HepG2 (cell line): ENCODE data around the gene TIMM8B. TPM values are rescaled to one million over a fixed set of nuclear protein-coding genes. Genes with fewer than 3 reads are reported as not detected.
A peak's percentile ranks its signal among the peaks of the same experiment; 100 is the strongest.

ENCODE experiments used
- AGO2 ChIP-seq: fragments of 200-400 bp; formaldehyde crosslinking; optimal IDR thresholded peaks from 2 replicates; pipeline ENCODE3; 2017; ENCODE audit warnings: mild to moderate bottlenecking, low read depth, low read length, moderate library complexity
- AHR ChIP-seq: IDR thresholded peaks from 2 replicates; pipeline ENCODE4 v1.6.1; 2018; ENCODE audit warnings: missing genetic modification reagents, missing compliant biosample characterization
- ATF1 ChIP-seq: IDR thresholded peaks from 2 replicates; pipeline ENCODE4 v1.6.1; 2016; ENCODE audit warnings: mild to moderate bottlenecking, control low read depth
- ATF5 ChIP-seq: sonication (generic); formaldehyde crosslinking; IDR thresholded peaks from 2 replicates; pipeline ENCODE4 v1.4.0; 2020; ENCODE audit warnings: mild to moderate bottlenecking, low read depth, missing genetic modification reagents
- CERS6 ChIP-seq: sonication (generic); formaldehyde crosslinking; IDR thresholded peaks from 2 replicates; pipeline ENCODE4 v1.5.0; 2020; ENCODE audit warnings: missing genetic modification reagents
- GPN1 ChIP-seq: sonication (generic); formaldehyde crosslinking; IDR thresholded peaks from 2 replicates; pipeline ENCODE4 v1.5.1; 2020; ENCODE audit warnings: missing genetic modification reagents, borderline replicate concordance
- HDAC1 ChIP-seq: sonication (generic); formaldehyde crosslinking; IDR thresholded peaks from 2 replicates; pipeline ENCODE4 v1.5.1; 2020; ENCODE audit warnings: mild to moderate bottlenecking, missing genetic modification reagents
- HMGXB4 ChIP-seq, 2 experiments: sonication (generic) in 1 of 2; formaldehyde crosslinking in 1 of 2; IDR thresholded peaks; 2 replicates each; pipeline versions ENCODE4 v1.4.0 to v1.6.1; 2018 to 2020; ENCODE audit warnings: missing genetic modification reagents in 2 of 2, borderline replicate concordance in 1 of 2, low read depth in 1 of 2, mild to moderate bottlenecking in 1 of 2, missing biosample characterization in 1 of 2
- ISX ChIP-seq: sonication (generic); formaldehyde crosslinking; conservative IDR thresholded peaks from 2 replicates; pipeline ENCODE4 v1.5.0; 2020; ENCODE audit warnings: missing genetic modification reagents
- JDP2 ChIP-seq: sonication (generic); formaldehyde crosslinking; IDR thresholded peaks from 2 replicates; pipeline ENCODE4 v1.8.1; 2022; ENCODE audit warnings: missing genetic modification reagents, borderline replicate concordance
- KLF15 ChIP-seq: sonication (generic); formaldehyde crosslinking; IDR thresholded peaks from 2 replicates; pipeline ENCODE4 v1.8.1; 2023; ENCODE audit warnings: borderline replicate concordance, mild to moderate bottlenecking, inconsistent platforms, missing genetic modification reagents, mixed read lengths
- KMT2B ChIP-seq: IDR thresholded peaks from 2 replicates; pipeline ENCODE4 v1.6.1; 2016; ENCODE audit warnings: missing genetic modification reagents, missing compliant biosample characterization
- MED1 ChIP-seq: sonication (generic); formaldehyde crosslinking; IDR thresholded peaks from 2 replicates; pipeline ENCODE4 v1.4.0; 2020; ENCODE audit warnings: missing genetic modification reagents
- ONECUT2 ChIP-seq: sonication (generic); formaldehyde crosslinking; IDR thresholded peaks from 2 replicates; pipeline ENCODE4 v1.4.0; 2020; ENCODE audit warnings: missing genetic modification reagents
- RBM39 ChIP-seq: fragments of 200-400 bp; formaldehyde crosslinking; IDR thresholded peaks from one replicate; pipeline ENCODE4 v1.6.1; 2018; ENCODE audit warnings: antibody characterized with exemption, mild to moderate bottlenecking, low read depth, low read length; ENCODE audit not compliant: poor library complexity, severe bottlenecking
- SP5 ChIP-seq: IDR thresholded peaks from 2 replicates; pipeline ENCODE4 v1.6.1; 2016; ENCODE audit warnings: low read depth, borderline replicate concordance
- TGIF2 ChIP-seq: IDR thresholded peaks from 2 replicates; pipeline ENCODE4 v1.6.1; 2016; ENCODE audit warnings: control low read depth, missing compliant biosample characterization
- ZKSCAN5 ChIP-seq: sonication (generic); formaldehyde crosslinking; IDR thresholded peaks from 2 replicates; pipeline ENCODE4 v1.5.1; 2020; ENCODE audit warnings: mild to moderate bottlenecking, missing genetic modification reagents
- ZMYM3 ChIP-seq: sonication (generic); formaldehyde crosslinking; IDR thresholded peaks from 2 replicates; pipeline ENCODE4 v1.5.1; 2020; ENCODE audit warnings: mild to moderate bottlenecking, missing genetic modification reagents
- ZNF121 ChIP-seq: sonication (generic); formaldehyde crosslinking; IDR thresholded peaks from 2 replicates; pipeline ENCODE4 v1.5.0; 2020; ENCODE audit warnings: mild to moderate bottlenecking, missing genetic modification reagents
- ZNF207 ChIP-seq: fragments of 450-650 bp; IDR thresholded peaks from 2 replicates; pipeline ENCODE4 v1.6.1; 2016; ENCODE audit warnings: antibody characterized with exemption, borderline replicate concordance
- ZNF230 ChIP-seq: sonication (generic); formaldehyde crosslinking; IDR thresholded peaks from 2 replicates; pipeline ENCODE4 v1.4.0; 2020; ENCODE audit warnings: mild to moderate bottlenecking, missing genetic modification reagents
- ZNF329 ChIP-seq: sonication (generic); formaldehyde crosslinking; IDR thresholded peaks from 2 replicates; pipeline ENCODE4 v1.9.0; 2021; ENCODE audit warnings: low read depth, mild to moderate bottlenecking, missing genetic modification reagents
- ZNF605 ChIP-seq: sonication (generic); formaldehyde crosslinking; IDR thresholded peaks from 2 replicates; pipeline ENCODE4 v1.8.0; 2022; ENCODE audit warnings: mild to moderate bottlenecking, missing genetic modification reagents
- polyA plus RNA-seq, 8 experiments: library from polyadenylated mRNA; depleted of rRNA in 3 of 8; stranded (reverse) in 7 of 8; unstranded in 1 of 8; fragments of >200 nt; fragmentation: Illumina TruSeq in 4 of 8; extraction: Trizol in 4 of 8; gene quantifications; 2 replicates each; pipeline versions ENCODE4 v1.2.1 to v1.2.3, GENCODE V29; 2011 to 2016; ENCODE audit warnings: low read depth in 4 of 8, missing spikeins in 1 of 8, mixed read lengths in 1 of 8; ENCODE audit not compliant: insufficient read depth in 1 of 8
- total RNA-seq, 5 experiments: library from RNA; depleted of rRNA; stranded (reverse); fragments of >200 nt; fragmentation: Illumina TruSeq; extraction: Trizol; gene quantifications; 2 replicates each; pipeline ENCODE4 v1.2.3, GENCODE V29; 2016; ENCODE audit warnings: low read depth in 1 of 5
- TF ChIP-seq, protein P1 (sequence below): sonication (generic); formaldehyde crosslinking; IDR thresholded peaks from 2 replicates; pipeline ENCODE4 v1.5.0; 2020; ENCODE audit warnings: mild to moderate bottlenecking, missing genetic modification reagents

The TIMM8B gene
- total and polyA plus RNA-seq, 2 of the 13 experiments (the other 11 are each of a cell fraction or from before 2014, with no cell fraction given) = 84.5 to 98.3 TPM

DNA sequence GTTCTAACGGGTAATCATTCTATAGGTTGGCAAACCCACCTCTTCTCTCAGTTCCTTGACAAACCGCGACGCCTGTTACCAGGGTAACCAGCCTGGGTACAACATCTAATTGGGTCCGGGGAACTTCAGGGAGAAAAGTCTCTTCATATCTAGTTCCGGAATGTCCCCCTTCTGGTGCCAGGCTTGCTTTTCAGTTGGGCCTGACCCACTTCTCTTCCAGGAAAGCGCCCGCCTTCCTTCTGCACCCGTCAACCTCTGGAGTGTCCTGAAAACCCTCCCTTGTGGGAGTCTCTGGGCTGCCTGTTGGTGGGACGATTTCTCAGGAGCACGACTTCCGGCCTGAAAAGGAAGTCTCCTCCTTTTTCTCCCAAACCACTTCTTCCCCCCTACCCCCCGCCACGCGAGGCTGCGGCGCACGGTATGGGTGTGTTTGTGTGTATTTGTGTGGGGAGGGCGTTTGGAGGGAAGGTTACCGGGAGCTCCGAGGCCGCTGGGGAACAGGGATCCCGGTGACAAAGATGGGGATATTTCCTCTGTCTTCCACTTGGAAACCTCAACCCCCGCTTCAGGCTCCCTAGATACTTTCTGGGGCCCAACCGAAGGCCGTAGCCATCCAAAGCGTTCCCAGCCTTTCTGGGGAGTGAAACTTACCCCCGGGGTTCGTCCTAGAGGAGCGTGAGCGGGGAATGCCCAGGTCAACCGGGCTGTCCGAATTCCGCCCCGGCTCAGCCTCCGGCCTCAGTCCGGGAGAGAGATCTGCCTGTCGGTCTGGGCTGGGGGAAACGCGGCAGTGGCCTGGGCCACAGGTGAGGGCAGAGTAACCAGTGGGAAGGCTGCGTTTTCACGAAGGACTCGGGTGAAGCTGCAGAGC is 12.4 kb downstream of the TIMM8B start, which contains the start of the genes NKAPD1 and PIH1D2 (continued):
- TF ChIP-seq SP5 (CRISPR knock-in tag) (0 out of 2 replicates have a peak, but pooled peaks have one; percentile 22), JDP2 (CRISPR knock-in tag) (no peak), AHR (CRISPR knock-in tag) (no peak; the same call in 1 of the 2 replicates), KLF15 (peak; percentile 76; the same call in 1 of the 2 replicates), RBM39 (peak; percentile 65), ZKSCAN5 (CRISPR knock-in tag) (no peak), ZMYM3 (no peak), ONECUT2 (CRISPR knock-in tag) (no peak; the same call in 1 of the 2 replicates), CERS6 (CRISPR knock-in tag) (no peak), ZNF207 (no peak), ZNF605 (CRISPR knock-in tag) (0 out of 2 replicates have a peak, but pooled peaks have one; percentile 29), GPN1 (CRISPR knock-in tag) (no peak), TGIF2 (no peak), ZNF329 (CRISPR knock-in tag) (no peak), ATF5 (no peak), MED1 (CRISPR knock-in tag) (peak; percentile 31; the same call in 1 of the 2 replicates), KMT2B (CRISPR knock-in tag) (peak; percentile 86), ZNF230 (no peak), HMGXB4 (CRISPR knock-in tag; IDR thresholded peaks at IDR 0.05; ENCODE audit: borderline replicate concordance in 1 of 2, low read depth in 1 of 2) (peak; percentile 61 to 71; a peak in 3 of 4 replicates), ZNF121 (no peak), ATF1 (CRISPR knock-in tag) (peak; percentile 58), HDAC1 (CRISPR knock-in tag) (peak; percentile 84), ISX (0 out of 2 replicates have a peak, but pooled peaks have one; percentile 32), AGO2 (peak; percentile 52)
- TF ChIP-seq, protein P1, sequence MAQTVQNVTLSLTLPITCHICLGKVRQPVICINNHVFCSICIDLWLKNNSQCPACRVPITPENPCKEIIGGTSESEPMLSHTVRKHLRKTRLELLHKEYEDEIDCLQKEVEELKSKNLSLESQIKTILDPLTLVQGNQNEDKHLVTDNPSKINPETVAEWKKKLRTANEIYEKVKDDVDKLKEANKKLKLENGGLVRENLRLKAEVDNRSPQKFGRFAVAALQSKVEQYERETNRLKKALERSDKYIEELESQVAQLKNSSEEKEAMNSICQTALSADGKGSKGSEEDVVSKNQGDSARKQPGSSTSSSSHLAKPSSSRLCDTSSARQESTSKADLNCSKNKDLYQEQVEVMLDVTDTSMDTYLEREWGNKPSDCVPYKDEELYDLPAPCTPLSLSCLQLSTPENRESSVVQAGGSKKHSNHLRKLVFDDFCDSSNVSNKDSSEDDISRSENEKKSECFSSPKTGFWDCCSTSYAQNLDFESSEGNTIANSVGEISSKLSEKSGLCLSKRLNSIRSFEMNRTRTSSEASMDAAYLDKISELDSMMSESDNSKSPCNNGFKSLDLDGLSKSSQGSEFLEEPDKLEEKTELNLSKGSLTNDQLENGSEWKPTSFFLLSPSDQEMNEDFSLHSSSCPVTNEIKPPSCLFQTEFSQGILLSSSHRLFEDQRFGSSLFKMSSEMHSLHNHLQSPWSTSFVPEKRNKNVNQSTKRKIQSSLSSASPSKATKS (CRISPR knock-in tag) = no peak
